Measurements from ENCODE around the gene CDH12. TPM values are rescaled to one million over a fixed set of nuclear protein-coding genes. Genes with fewer than 3 reads are reported as not detected.

Gene CDH12
- total and polyA plus RNA-seq, 7 donors: 0.04 TPM; not detected in 6

DNA sequence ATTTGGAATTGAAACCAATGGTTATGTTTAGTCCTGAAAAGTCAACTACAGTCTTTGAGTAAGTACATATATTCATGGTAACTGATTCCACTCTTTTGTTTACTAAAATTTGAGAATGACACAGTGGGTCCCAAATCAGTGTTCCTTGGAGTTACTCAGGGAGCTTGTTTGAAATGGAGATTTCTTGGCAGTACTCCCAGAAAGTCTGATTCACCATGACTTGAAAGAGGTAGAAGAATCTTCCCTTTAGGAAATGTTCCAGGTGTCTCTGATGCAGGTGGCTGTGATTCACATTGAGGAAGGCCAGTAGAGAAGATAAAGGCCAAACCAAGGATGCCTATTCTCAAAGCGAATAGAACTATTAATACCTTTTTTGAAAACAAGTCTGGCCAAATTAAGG is 1078.3 kb downstream of the CDH12 start:
- DNase-seq: no peak
- Histone ChIP-seq H3K4me3 (no peak overlapping the region), H3K27ac (no peak overlapping the region), H3K27me3 (no peaks in the 10 kb centered on the region), H3K36me3 (no peaks in the 10 kb centered on the region), H3K4me1 (no peaks in the 10 kb centered on the region), H3K9me3 (no peaks in the 10 kb centered on the region)
- TF ChIP-seq POLR2A (IDR thresholded peaks at IDR 0.05) (no peak), EP300 (IDR thresholded peaks at IDR 0.05) (no peak), CTCF (IDR thresholded peaks at IDR 0.05) (no peak), POLR2AphosphoS5 (IDR thresholded peaks at IDR 0.05) (no peak)
- WGBS, 2 donors: 85 to 89% methylated on average over 1 of the region's 1 CpG
- intact Hi-C loops (cut with DNase I): no loop called here

DNA sequence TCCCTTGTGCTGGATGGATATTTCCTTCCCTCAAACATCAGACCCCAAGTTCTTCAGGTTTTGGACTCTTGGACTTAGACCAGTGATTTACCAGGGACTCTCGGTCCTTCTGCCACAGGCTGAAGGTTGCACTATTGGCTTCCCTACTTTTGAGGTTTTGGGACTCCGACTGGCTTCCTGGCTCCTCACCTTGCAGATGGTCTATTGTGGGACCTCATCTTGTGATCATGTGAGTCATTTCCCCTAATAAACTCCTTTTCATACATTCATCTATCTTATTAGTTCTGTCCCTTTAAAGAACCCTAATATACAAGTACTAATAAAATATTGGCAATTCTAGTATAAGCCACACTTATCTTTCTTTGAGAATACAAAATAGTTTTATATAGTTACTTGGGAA is 1078.9 kb downstream of the CDH12 start:
- no peak for DNase-seq
- H3K4me3 ChIP-seq: no peak overlapping the region
- H3K27me3 ChIP-seq: no peaks in the 10 kb centered on the region
- 74 to 86% methylated on average over 2 of the region's 2 CpGs for WGBS, 2 donors
- no peaks in the 10 kb centered on the region for H3K4me1 ChIP-seq
- TF ChIP-seq EP300 (IDR thresholded peaks at IDR 0.05) (no peak), CTCF (IDR thresholded peaks at IDR 0.05) (no peak), POLR2A (IDR thresholded peaks at IDR 0.05) (no peak), POLR2AphosphoS5 (IDR thresholded peaks at IDR 0.05) (no peak)
- no peak overlapping the region for H3K27ac ChIP-seq
- no peaks in the 10 kb centered on the region for H3K9me3 ChIP-seq
- no peaks in the 10 kb centered on the region for H3K36me3 ChIP-seq
- intact Hi-C loops (cut with DNase I): no loop called here

GRCh38 chr5:21773456-21773855 is 1079.7 kb downstream of the CDH12 start:
- 67 to 79% methylated on average over 3 of the region's 3 CpGs for WGBS, 2 donors
- H3K9me3 ChIP-seq: no peaks in the 10 kb centered on the region
- TF ChIP-seq POLR2A (IDR thresholded peaks at IDR 0.05) (no peak), CTCF (IDR thresholded peaks at IDR 0.05) (no peak), POLR2AphosphoS5 (IDR thresholded peaks at IDR 0.05) (no peak), EP300 (IDR thresholded peaks at IDR 0.05) (no peak)

DNA sequence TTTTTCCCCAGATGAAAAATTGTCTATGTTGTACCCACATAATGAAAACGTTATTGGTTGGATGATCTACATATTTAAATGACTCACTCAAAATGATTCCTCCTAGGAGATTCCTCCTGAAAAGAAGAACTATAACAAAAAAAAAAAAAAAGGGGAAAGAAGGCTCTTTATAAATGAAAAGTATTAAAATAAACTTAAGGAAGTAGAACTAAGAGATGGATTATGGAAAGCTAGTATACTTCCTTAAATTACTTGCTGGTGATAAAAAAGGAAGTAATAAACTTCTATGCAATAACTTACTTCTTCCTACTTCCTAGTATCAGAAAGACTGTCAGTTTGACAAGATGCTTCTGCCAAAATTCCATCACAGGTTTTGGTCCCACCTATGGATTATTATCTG is 1087.7 kb downstream of the CDH12 start:
- no peaks in the 10 kb centered on the region for H3K36me3 ChIP-seq
- no peak overlapping the region for H3K27ac ChIP-seq
- intact Hi-C loops (cut with DNase I): no loop called here
- TF ChIP-seq POLR2AphosphoS5 (IDR thresholded peaks at IDR 0.05): no peak
- no peak for TF ChIP-seq EP300 (IDR thresholded peaks at IDR 0.05)
- TF ChIP-seq POLR2A (IDR thresholded peaks at IDR 0.05): no peak
- no peak for TF ChIP-seq CTCF (IDR thresholded peaks at IDR 0.05)
- H3K27me3 ChIP-seq: no peaks in the 10 kb centered on the region
- no peak overlapping the region for H3K4me3 ChIP-seq
- WGBS, 2 donors: 29 to 39% methylated on average over 1 of the region's 1 CpG
- DNase-seq: no peak
- H3K9me3 ChIP-seq: no peaks in the 10 kb centered on the region
- no peaks in the 10 kb centered on the region for H3K4me1 ChIP-seq

More at GRCh38 chr5:21773456-21773855, 1079.7 kb downstream of the CDH12 start:
- no peaks in the 10 kb centered on the region for H3K36me3 ChIP-seq
- no peak for DNase-seq
- no peaks in the 10 kb centered on the region for H3K27me3 ChIP-seq
- no peak overlapping the region for H3K4me3 ChIP-seq
- intact Hi-C loops (cut with DNase I): no loop called here
- no peaks in the 10 kb centered on the region for H3K4me1 ChIP-seq
- no peak overlapping the region for H3K27ac ChIP-seq

DNA sequence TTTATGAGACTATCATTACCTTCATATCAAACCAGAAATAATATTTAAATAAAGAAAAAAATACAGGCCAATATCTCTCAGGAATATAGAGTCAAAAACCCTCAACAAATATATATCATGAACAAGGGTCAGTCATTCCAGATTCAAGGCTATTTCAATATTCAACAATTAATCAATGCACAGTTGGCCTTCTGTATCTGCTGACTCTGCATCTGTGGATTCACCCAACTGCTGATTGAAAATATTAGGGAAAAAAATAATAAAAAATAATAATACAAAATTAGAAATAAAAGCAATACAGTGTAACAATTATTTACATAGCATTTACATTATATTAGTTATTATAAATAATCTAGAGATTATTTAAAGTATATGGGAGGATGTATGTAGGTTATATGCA is 1114.0 kb downstream of the CDH12 start:
- Histone ChIP-seq H3K27ac (no peak overlapping the region), H3K4me3 (no peak overlapping the region), H3K27me3 (no peaks in the 10 kb centered on the region), H3K9me3 (no peaks in the 10 kb centered on the region), H3K4me1 (no peaks in the 10 kb centered on the region), H3K36me3 (no peaks in the 10 kb centered on the region)
- TF ChIP-seq POLR2A (IDR thresholded peaks at IDR 0.05) (no peak), POLR2AphosphoS5 (IDR thresholded peaks at IDR 0.05) (no peak), EP300 (IDR thresholded peaks at IDR 0.05) (no peak), CTCF (IDR thresholded peaks at IDR 0.05) (no peak)
- DNase-seq: no peak
- intact Hi-C loops (cut with DNase I): no loop called here
